SU-DHL-6 (cell line): ENCODE measurements around the gene ZNF879.

Source experiments
- H2AFZ ChIP-seq: fragments of 200-600 bp; sonication (generic); 2 replicates; pipeline ENCODE4 v1.6.1; 2014; ENCODE audit warnings: low read depth, mild to moderate bottlenecking, moderate library complexity, mixed read lengths, antibody characterized with exemption, low read length; ENCODE audit not compliant: severe bottlenecking
- H3F3A ChIP-seq: fragments of 200-600 bp; shearing (Covaris generic); 2 replicates; pipeline ENCODE4 v1.6.0; 2016; ENCODE audit warnings: antibody characterized with exemption, mild to moderate bottlenecking; ENCODE audit not compliant: insufficient read depth
- H3K27ac ChIP-seq: fragments of 200-600 bp; sonication (generic); 2 replicates; pipeline ENCODE4 v1.5.1; 2016; ENCODE audit warnings: low read depth, mild to moderate bottlenecking, low read length, moderate library complexity, mixed read lengths
- H3K27me3 ChIP-seq: fragments of 200-600 bp; sonication (generic), shearing (Covaris generic); 2 replicates; pipeline ENCODE4 v1.6.0; 2014; ENCODE audit warnings: mild to moderate bottlenecking, low read length
- H3K36me3 ChIP-seq: fragments of 200-600 bp; sonication (generic); 2 replicates; pipeline ENCODE4 v1.6.1; 2014; ENCODE audit warnings: mild to moderate bottlenecking, low read length, mixed read lengths
- H3K4me2 ChIP-seq: fragments of 300-600, 200-600 bp; shearing (Covaris generic), sonication (generic); 2 replicates; pipeline ENCODE4 v1.6.0; 2014; ENCODE audit warnings: low read length, low read depth, mild to moderate bottlenecking; ENCODE audit not compliant: poor library complexity, severe bottlenecking
- H3K4me3 ChIP-seq: fragments of 200-600 bp; sonication (generic); 2 replicates; pipeline ENCODE4 v1.5.1; 2014; ENCODE audit warnings: antibody characterized with exemption, low read length, mild to moderate bottlenecking, mixed read lengths; ENCODE audit not compliant: insufficient read depth, poor library complexity, severe bottlenecking
- H3K79me2 ChIP-seq: fragments of 200-600 bp; sonication (generic); 2 replicates; pipeline ENCODE4 v1.6.1; 2014; ENCODE audit warnings: mild to moderate bottlenecking, low read length, moderate library complexity; ENCODE audit not compliant: insufficient read depth
- H3K9ac ChIP-seq: fragments of 200-600 bp; sonication (generic); 2 replicates; pipeline ENCODE4 v1.7.0; 2014; ENCODE audit warnings: mild to moderate bottlenecking, low read length
- H3K9me2 ChIP-seq: fragments of 200-600 bp; sonication (generic); replicated peaks from 2 replicates; pipeline ENCODE4 v1.6.1; 2014; ENCODE audit warnings: low read length; ENCODE audit not compliant: insufficient read depth
- H3K9me3 ChIP-seq: fragments of 200-600 bp; sonication (generic); 2 replicates; pipeline ENCODE4 v1.6.1; 2014; ENCODE audit warnings: low read length, mixed read lengths; ENCODE audit not compliant: insufficient read depth
- H4K20me1 ChIP-seq: fragments of 200-600 bp; sonication (generic); 2 replicates; pipeline ENCODE4 v1.6.1; 2014; ENCODE audit warnings: low read depth, mild to moderate bottlenecking, antibody characterized with exemption, low read length, moderate library complexity, mixed read lengths
- EZH2phosphoT487 ChIP-seq: fragments of 200-600 bp; sonication (generic), shearing (Covaris generic); conservative IDR thresholded peaks from 2 replicates; pipeline ENCODE4 v1.6.1; 2018; ENCODE audit warnings: mild to moderate bottlenecking, antibody characterized with exemption, low read length, moderate library complexity, mixed read lengths
- TF ChIP-seq, protein P1 (sequence below): fragments of 200-600 bp; sonication (generic); IDR thresholded peaks from one replicate; pipeline ENCODE4 v1.5.1; 2017; ENCODE audit warnings: antibody characterized with exemption, mild to moderate bottlenecking, low read length, moderate library complexity; ENCODE audit not compliant: insufficient read depth, poor library complexity, severe bottlenecking

ZNF879 gene

DNA sequence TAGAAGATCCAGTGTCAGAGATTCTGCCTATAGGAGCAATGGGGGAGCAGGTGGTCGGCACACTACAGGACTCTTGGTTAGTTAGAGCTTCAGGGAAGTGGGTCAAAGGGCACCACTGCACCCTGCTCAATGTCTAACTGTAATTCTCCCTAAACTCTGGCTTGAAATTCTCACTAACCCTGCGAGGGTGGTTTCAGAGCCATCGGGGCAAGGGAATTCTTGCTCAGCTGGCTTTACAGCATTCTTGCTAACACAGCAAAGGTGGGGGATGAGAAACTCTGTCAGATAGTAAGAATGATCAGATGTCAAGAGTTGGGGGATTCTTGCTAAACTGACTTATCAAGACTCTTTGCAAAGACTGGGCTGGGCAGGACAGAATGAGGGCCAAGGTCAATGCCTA is 31.8 kb downstream of the ZNF879 start:
- Histone ChIP-seq H2AFZ (no peak overlapping the region), H3F3A (no peaks in the 10 kb centered on the region), H3K9me2 (no peaks in the 10 kb centered on the region), H3K4me2 (no peak overlapping the region), H3K27ac (no peak overlapping the region), H3K27me3 (no peaks in the 10 kb centered on the region), H3K9ac (no peak overlapping the region), H3K9me3 (no peaks in the 10 kb centered on the region), H3K4me3 (no peak overlapping the region), H3K79me2 (no peaks in the 10 kb centered on the region), H3K36me3 (no peaks in the 10 kb centered on the region), H4K20me1 (no peaks in the 10 kb centered on the region)
- TF ChIP-seq, protein P1, sequence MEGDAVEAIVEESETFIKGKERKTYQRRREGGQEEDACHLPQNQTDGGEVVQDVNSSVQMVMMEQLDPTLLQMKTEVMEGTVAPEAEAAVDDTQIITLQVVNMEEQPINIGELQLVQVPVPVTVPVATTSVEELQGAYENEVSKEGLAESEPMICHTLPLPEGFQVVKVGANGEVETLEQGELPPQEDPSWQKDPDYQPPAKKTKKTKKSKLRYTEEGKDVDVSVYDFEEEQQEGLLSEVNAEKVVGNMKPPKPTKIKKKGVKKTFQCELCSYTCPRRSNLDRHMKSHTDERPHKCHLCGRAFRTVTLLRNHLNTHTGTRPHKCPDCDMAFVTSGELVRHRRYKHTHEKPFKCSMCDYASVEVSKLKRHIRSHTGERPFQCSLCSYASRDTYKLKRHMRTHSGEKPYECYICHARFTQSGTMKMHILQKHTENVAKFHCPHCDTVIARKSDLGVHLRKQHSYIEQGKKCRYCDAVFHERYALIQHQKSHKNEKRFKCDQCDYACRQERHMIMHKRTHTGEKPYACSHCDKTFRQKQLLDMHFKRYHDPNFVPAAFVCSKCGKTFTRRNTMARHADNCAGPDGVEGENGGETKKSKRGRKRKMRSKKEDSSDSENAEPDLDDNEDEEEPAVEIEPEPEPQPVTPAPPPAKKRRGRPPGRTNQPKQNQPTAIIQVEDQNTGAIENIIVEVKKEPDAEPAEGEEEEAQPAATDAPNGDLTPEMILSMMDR: no peak
- TF ChIP-seq EZH2phosphoT487: no peak

DNA sequence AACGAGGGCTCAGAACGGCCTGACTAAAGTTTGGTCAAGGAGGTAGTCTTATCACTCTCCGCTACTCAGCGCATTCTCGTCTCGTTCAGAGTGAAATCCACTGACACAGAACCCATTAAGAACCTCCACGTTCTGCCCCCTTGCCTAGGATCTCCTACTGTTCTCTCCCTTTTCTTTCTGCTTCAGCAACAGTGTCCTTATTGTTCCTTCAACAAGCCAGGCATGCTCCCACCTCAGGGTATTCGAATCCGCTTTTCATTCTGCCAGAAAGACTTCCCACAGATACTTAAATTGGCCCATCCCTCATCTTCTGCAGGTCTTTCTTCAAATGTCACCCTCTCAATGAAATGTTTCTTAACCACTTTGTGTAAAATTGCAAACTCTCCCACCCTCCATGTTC is 32.2 kb downstream of the ZNF879 start:
- no peaks in the 10 kb centered on the region for H3K27me3 ChIP-seq
- H3F3A ChIP-seq: no peaks in the 10 kb centered on the region
- H3K27ac ChIP-seq: no peak overlapping the region
- no peak overlapping the region for H3K9ac ChIP-seq
- H3K9me2 ChIP-seq: no peaks in the 10 kb centered on the region
- no peaks in the 10 kb centered on the region for H3K36me3 ChIP-seq
- no peak overlapping the region for H3K4me2 ChIP-seq
- TF ChIP-seq, protein P1: no peak
- no peak for TF ChIP-seq EZH2phosphoT487
- no peaks in the 10 kb centered on the region for H4K20me1 ChIP-seq
- no peak overlapping the region for H3K4me3 ChIP-seq
- H3K9me3 ChIP-seq: no peaks in the 10 kb centered on the region
- H2AFZ ChIP-seq: no peak overlapping the region
- no peaks in the 10 kb centered on the region for H3K79me2 ChIP-seq

DNA sequence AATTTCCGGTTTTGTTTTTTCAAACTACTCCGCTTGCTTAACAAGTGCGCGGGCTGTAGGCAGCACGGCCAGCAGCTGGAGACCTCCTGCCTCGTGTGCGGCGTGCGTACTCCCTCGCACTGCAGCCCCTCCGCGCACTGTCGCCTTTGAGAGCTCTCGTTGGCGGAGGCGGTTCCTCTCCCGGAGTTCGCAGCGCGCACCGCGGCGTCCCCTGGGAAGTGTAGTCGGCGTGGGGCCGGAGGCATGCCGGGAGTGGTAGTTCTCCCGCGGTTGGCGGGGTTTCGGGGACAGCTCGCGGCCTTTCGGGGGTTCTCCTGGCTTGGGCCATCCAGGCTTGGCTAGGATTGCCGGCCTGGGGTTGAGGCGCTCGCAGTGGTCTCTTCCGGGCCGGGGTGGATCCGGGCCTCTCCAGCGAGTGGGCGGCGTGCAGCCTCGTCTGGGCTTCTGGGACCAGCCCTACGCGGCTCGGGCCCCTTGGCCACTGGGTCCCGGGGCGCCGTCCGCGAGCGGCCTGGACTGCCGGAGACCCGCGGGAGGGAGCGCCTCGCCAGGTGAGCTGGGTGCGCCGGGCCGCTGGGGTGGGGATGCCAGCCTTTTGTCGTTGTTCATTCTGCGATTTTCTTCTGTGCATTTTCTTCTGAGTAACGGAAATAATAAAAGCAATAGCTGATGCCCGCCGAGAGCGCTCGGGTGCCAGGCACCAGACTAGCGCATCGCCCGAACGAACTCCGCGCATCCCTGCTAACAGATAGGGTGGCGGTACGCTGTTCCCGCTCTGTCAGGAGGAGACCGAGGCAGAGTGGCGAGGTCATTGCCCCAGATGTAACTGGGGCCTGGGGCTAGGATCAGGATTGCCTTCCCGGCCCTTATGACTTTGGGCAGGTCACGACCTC is 36.8 kb downstream of the ZNF879 start, which contains the start of gene ZNF354C:
Gene ZNF354C, plus strand, starts transcription at position 258 of the 893 bp plus-strand sequence. CDS start 1,696 bp downstream, outside the sequence.
- no peak within 1 kb of the TSS for H3K9ac ChIP-seq
- H3K9me3 ChIP-seq: no peaks in the 10 kb centered on the region

More for the DNA sequence above, 36.8 kb downstream of the ZNF879 start, which contains the start of gene ZNF354C:
- H3K27me3 ChIP-seq: no peaks in the 10 kb centered on the region
- H3K36me3 ChIP-seq: no peaks in the 10 kb centered on the region
- H2AFZ ChIP-seq: no peak within 1 kb of the TSS
- no peaks in the 10 kb centered on the region for H3K79me2 ChIP-seq
- no peaks in the 10 kb centered on the region for H4K20me1 ChIP-seq
- H3K4me2 ChIP-seq: no peak within 1 kb of the TSS
- TF ChIP-seq, protein P1: no peak
- TF ChIP-seq EZH2phosphoT487: no peak
- no peaks in the 10 kb centered on the region for H3F3A ChIP-seq
- H3K27ac ChIP-seq: no peak within 1 kb of the TSS
- no peaks in the 10 kb centered on the region for H3K9me2 ChIP-seq
- H3K4me3 ChIP-seq: no peak within 1 kb of the TSS
